Renal cortical epithelial cell (primary cell): Measurements from ENCODE around the gene GULP1. TPM values are rescaled to one million over a fixed set of nuclear protein-coding genes. Genes with fewer than 3 reads are reported as not detected.
A peak's percentile ranks its signal among the peaks of the same experiment; 100 is the strongest.
"Not testable (repeated sequence)": the region's sequence is repeated elsewhere in the genome, so short reads cannot be mapped to it uniquely, and the experiment has no call there.

ENCODE experiments used
- DNase-seq: peaks from one replicate; pipeline ENCODE4 v3.0.0-alpha.2; 2011; ENCODE audit warnings: low read depth
- total RNA-seq: library from RNA; depleted of rRNA; stranded (reverse); fragments of >200 nt; gene quantifications from 2 replicates; pipeline ENCODE4 v1.2.3, GENCODE V29; 2014

The GULP1 gene
- total RNA-seq, 1 donor from 2014 or later = 130 TPM

DNA sequence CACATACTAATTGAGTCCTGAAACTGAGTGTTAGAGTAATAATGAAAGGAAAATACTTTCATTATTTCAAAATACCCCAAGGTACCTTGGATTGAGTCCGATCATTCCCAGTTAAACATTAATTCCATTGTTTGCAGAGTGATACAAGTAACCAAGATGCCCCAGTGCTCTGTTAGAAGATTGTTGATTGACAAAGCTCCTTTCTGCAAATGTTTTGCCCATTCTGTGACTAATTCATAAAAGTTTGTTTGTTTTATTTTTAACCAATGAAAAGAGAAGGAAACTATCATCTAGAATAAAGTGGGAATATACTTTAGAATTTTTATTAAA is 124.0 kb downstream of the GULP1 start:
- DNase-seq = peak; percentile 97

DNA sequence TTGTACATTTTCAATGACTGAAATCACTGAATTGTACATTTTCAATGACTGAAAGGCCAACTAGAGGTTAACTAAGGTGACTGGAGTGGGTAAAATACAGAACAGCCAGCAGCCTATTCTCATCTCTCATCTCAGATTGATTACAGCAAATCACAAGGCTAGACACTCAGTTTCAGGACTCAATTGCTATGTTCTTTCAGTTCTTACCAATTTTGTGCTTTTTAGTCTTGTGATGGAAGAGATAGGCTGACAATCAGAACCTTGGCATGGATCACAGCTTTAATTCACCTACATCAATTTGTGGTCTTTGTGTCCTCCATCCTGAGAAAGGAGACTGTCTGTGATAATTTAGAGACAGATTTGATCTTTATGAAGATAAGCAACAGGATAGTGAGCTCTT is 124.7 kb downstream of the GULP1 start:
- peak; percentile 64 for DNase-seq

DNA sequence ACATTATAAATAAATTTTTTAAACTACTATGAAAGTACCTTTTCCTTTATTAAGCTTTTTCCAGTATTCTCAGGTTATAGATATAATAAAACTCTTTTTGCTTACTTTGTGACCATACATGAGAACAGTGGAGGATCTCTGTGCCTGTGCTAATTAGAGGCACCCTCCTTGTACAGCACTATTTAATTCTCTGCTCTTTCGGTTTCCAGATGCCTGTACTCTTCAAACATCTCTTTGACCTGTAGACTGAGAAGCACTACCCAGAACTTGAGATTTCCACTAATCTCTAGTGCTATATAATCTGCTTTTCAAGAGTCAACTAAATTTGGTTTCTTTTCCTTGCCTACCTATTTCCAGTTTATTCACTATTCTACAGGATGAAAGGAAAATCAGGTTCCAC is 131.1 kb downstream of the GULP1 start:
- no peak for DNase-seq

DNA sequence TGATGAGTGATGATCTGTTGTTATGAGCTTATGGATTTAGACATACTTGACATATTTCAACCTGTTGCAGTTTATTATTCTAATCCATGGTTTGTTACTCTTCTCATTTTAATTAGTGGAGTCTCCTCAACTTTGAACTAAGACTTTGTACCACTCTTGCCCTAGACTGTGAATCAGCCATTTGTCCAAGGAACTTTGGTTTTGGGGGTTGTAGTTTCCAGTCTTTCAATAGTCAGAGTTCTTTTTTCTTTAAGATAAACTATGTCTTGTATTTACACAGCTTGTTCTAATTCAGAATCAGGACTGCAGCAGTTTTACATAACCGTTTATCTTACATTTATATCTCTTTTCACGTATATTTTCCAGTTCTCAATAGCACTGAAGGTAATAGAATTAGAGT is 133.6 kb downstream of the GULP1 start:
- no peak for DNase-seq

GRCh38 chr2:188426121-188426520 is 134.4 kb downstream of the GULP1 start:
- no peak for DNase-seq

GRCh38 chr2:188430705-188431104 is 139.0 kb downstream of the GULP1 start:
- no peak for DNase-seq

DNA sequence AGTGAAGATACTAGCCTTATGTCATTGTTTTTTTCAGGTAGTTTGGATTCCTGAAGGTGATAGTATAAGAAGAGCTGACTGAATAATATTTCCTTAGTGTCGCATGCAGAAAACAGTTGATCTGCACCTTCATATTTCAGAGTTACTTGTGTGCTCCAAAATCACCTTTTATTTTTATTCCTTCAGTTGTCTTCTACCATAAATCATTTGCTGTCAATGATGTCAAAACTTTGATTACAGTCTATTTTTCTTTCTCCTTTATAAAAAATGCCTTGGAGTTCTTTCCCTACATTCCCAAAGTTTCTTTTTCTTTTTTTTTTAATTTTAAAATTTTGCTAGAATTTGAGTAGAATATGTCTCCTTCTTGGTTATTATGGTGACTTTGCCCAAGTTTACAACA is 142.3 kb downstream of the GULP1 start:
- DNase-seq = no peak

DNA sequence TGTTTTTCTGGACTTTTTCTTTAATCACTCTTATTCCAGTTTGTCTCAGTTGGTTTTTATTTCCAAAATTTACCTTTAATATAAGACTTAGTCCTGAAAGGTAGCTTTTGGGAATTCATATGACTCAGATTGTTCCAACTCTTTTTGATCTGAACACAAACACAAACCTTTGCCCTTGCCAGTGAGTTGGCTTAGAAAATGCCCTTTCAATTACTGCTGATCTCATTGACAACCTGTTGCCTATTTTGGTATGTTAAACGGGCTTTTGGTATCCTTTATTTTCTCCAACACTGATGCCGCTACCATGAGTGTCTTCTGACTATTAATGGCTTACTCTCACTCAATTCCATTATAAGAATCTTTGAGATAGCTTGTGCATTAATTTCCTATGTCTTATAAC is 143.4 kb downstream of the GULP1 start:
- peak; percentile 60 for DNase-seq

DNA sequence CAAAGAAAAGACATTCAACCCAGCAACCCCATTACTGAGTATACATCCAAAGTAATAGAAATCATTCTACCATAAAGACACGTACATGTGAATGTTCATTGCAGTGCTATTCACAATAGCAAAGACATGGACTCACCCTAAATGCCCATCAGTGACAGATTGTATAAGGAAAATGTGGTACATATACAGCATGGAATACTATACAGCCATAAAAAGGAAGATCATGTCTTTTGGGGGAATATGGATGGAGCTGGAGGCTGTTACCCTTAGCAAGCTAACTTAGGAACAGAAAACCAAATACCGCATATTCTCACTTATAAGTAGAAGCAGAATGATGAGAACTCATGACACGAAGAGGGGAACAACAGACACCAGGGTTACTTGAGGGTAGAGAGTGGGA is 145.9 kb downstream of the GULP1 start:
- no peak for DNase-seq

DNA sequence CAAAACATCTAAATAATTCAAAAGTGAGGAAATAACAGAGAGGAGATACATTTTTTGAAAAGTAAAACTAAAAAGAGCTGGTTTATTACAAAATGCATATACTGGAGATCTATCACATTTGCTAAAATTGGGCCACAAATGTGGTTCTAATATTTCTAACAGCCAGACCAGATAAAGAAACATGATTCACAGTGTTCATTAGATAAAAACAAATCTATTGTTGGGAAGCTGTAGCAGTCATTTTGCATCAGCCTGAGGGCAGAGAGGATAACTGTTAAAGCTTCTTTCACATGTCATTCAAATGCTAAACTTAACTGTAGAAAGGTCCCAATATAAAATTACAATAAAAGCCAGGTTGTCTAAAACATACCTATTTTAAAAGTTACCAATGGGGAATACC is 148.3 kb downstream of the GULP1 start:
- DNase-seq = no peak

- DNase-seq = no peak
These were observed 149.2 kb downstream of the GULP1 start for GRCh38 chr2:188440849-188441248.

DNA sequence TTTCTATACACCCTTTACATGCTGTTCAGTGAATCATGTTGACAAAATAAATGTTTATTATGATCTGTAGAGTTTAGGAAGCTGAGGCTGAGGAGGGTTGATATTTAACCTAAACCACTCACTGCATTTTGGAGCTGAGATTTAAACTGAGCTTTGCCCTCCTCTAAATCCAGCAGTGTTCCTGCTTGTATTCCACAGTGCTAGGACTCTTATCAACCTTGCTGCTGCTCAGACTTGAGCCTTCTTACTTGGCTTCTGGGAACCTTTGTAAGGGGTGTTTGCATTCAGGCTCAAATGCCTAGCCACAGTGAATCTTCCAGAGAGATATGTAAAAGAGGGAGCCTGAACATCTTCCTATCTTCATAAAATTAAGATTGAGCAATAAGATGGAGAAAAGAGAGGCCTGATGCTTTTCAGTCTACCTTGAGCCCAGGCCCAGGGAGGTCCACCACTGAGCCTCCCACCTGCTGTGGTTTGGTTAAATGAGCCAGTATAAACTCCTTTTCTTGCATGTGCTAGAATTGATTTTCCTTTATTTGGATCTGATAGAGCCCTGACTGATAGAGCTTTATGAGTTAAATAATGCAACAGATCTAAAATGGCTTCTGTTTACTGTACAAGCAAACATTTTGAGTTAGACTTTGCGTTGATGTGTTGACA is 149.7 kb downstream of the GULP1 start:
- no peak for DNase-seq

- DNase-seq = no peak
These were observed 151.5 kb downstream of the GULP1 start for GRCh38 chr2:188443207-188443606.

DNA sequence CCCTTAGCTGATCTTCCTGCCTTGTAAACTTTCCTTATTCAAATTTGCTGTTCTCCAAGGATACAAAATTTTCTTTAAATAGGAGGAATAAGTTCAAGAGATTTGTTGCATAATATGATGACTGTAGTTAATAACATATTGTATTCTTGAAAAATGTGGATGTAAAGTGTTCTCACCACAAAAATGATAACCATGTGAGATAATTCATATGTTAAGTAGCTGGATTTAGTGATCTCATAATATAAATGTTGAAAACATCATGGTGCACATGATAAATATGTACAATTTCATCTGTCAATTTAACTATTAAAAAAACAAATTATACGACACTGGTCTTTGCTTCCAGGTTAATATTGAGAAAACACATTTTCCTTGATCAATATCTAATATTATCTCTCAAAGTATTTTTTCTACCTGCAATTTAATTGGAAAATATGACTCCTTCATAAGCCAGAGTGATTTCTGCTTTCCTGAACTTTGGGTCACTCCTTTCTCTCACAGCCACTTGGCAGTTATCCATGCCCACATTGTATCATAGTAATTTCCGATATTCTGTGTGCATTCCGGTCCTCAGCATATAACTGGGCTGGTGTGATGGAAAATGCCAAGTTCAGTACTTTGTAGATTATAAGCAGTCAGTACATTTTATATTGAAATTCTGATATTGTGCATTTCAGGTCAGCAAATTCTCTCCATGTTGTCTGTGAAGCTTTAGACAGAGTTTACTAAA is 152.6 kb downstream of the GULP1 start:
- DNase-seq = no peak

DNA sequence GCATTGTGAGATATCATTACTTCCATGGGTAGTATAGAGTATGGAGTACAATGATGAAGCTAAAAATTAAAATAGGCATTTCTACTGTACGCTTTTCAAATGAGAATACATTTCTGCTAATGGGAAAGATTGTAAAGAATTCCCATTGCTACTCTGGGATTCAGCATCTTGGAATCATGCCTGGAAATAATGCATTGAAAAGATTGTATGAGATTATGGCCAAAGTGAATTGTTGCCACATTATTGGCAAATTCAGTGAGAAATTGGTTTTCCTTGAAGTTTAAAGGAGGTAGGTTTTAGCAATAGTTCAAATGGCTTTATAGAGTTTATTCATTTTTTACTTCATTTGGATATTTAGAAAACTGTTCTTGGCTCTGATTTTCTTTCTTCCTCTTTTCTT is 157.9 kb downstream of the GULP1 start:
- no peak for DNase-seq

DNA sequence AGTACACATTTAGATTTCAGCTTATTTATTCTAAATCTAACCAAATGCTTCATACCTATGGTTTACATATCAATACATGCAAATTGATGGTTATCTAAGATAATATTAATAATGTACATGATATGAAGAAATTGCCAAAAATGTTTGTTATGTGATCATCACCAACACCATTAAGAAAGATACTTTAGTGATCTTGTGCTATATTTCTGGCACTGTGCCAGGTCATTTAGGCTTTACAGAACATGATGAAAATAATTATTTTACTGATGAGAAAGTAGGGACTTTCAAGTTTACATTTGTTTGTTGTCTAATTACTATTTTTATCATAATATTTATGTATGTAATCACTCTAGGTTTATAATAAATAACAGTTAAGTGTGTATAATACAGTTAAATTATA is 158.3 kb downstream of the GULP1 start:
- no peak for DNase-seq

DNA sequence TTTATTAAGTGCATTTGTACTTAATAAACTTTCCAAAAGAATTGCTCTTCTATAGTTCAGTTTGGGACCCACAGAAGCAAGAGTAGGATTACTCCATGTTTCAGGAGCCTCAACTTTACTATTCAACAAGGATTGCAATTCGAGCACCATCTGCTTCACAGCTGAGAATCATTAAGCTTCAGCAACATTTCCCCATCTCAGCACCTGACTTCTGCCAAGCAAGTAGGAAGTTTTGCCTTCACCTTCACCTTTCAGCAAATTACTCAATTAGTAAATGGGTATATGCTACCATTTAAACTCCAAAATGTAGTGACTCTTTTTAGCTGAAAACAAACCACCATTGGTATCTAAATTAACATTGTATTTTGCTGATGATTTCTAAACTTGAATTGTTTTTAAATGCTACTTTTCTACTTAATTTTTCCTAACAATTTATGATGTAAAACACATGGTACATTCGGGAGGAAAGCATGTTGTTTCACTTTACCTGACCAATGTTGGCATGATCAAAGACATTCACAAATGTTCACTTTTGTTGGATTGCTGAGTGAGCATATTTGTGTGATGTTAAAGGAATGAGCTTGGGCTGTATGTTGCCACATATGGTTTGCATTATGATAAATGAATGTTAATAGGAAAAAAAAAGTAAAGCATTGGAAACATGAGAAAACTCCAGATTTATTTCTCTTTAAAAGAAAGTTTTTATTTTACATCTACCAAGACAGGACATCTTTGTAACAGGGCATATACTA is 159.2 kb downstream of the GULP1 start:
- DNase-seq = no peak

GRCh38 chr2:188452084-188452483 is 160.4 kb downstream of the GULP1 start:
- peak; percentile 31 for DNase-seq

DNA sequence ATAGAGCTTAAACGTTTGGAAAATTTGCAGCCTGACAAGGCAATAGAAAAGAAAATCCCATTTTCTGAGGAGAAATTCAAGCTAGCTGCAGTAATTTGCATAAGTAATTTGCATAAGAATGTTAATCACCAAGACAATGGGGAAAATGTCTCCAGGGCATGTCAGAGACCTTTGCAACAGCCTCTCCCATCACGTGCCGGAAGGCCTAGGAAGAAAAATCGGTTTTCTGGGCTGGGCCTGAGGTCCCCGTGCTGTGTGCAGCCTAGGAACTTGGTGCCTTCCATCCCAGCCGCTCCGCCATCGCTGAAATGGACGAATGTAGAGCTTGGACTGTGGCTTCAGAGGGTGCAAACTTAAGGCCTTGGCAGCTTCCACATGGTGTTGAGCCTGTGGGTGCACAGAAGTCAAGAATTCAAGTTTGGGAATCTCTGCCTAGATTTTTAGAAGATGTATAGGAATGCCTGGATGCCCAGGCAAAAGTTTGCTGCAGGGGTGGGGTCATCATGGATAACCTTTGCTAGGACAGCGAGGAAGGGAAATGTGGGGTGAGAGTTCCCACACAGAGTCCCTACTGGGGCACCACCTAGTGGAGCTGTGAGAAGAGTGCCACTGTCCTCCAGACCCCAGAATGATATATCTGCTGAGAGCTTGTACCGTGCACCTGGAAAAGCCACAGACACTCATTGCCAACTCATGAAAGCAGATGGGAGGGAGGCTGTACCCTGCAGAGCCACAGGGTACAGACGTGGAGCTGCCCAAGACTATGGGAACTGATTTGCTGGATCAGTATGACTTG is 164.6 kb downstream of the GULP1 start:
- DNase-seq = no peak

DNA sequence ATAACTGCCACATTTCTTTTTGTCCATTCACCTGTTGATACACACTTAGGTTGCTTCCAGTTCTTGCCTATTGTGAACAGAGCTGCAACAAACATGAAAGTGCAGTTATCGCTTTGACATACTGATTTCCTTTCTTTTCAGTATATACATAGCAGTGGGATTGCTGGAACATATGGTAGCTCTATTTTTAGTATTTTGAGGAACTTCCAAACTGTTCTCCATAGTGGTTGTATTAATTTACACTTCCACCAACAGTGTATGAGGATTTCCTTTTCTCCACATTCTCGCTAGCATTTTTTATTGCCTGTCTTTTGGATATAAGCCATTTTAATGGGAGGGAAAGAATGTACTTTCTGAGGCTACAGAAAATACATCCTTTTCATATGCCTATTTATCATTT is 167.4 kb downstream of the GULP1 start:
- DNase-seq = no peak

DNA sequence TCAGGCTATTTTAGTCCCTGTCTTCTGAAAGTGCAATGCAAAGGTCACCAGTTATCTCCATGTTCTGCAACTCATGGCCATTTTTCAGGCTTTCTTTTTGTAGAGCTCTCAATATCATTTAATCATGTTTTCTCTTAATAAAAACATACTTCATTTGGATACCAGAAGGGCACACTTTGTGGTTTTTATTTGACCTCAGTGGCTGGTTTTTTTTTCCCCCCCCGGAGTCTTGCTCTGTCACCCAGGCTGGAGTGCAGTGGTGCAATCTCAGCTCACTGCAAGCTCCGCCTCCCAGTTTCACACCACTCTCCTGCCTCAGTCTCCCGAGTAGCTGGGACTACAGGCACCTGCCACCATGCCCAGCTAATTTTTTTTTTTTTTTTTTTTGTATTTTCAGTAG is 174.4 kb downstream of the GULP1 start:
- not testable (repeated sequence) for DNase-seq

DNA sequence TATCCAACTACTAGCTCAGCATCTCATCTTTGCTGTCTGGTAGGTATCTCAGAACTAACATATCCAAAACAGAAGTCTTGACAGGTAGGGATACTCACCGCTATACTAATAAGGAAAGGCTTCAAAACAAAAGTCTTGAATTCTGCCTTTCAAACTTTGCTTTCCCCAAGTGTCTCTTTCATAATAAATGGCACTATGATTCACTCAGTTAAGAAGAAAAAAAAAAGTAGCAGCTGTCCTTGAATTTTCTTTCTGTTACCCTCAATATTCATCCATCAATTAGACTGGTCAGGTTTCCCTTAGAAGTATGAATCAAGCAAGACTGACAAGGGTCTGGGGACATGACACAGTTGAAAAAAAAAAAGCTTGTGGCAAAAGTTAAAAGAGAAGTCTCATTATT is 175.1 kb downstream of the GULP1 start:
- peak; percentile 32 for DNase-seq
